OCI-LY3 (cell line): ENCODE results near the gene CARD19.

Experiments used
- H2AFZ ChIP-seq: fragments of 200-600, 300-600 bp; shearing (Covaris generic); 2 replicates; pipeline ENCODE4 v1.6.0; 2014; ENCODE audit warnings: antibody characterized with exemption, low read depth, low read length
- H3K27ac ChIP-seq: fragments of 200-600, 300-600 bp; sonication (generic); 2 replicates; pipeline ENCODE4 v1.5.1; 2014; ENCODE audit warnings: mild to moderate bottlenecking, low read length, moderate library complexity, mixed read lengths
- H3K27me3 ChIP-seq: fragments of 200-600, 300-600 bp; sonication (generic); 2 replicates; pipeline ENCODE4 v1.6.1; 2014; ENCODE audit warnings: low read depth, low read length, mixed read lengths
- H3K36me3 ChIP-seq: fragments of 200-600, 300-600 bp; sonication (generic); replicated peaks from 2 replicates; pipeline ENCODE3; 2014; ENCODE audit warnings: low read depth, low read length, mixed read lengths
- H3K4me1 ChIP-seq: fragments of 300-600, 200-600 bp; sonication (generic); 2 replicates; pipeline ENCODE4 v1.6.1; 2014; ENCODE audit warnings: low read length, mixed read lengths
- H3K4me2 ChIP-seq: fragments of 200-600, 300-600 bp; sonication (generic); 2 replicates; pipeline ENCODE4 v1.6.1; 2014; ENCODE audit warnings: low read length, mixed read lengths
- H3K4me3 ChIP-seq: fragments of 300-600, 200-600 bp; sonication (generic); 2 replicates; pipeline ENCODE4 v1.5.1; 2014; ENCODE audit warnings: antibody characterized with exemption, mild to moderate bottlenecking, low read length, moderate library complexity
- H3K79me2 ChIP-seq: fragments of 300-600, 200-600 bp; shearing (Covaris generic); 2 replicates; pipeline ENCODE4 v1.6.1; 2014; ENCODE audit warnings: mild to moderate bottlenecking, low read length, mixed read lengths
- H3K9ac ChIP-seq: fragments of 300-600, 200-600 bp; shearing (Covaris generic); 2 replicates; pipeline ENCODE4 v1.6.0; 2014; ENCODE audit warnings: mild to moderate bottlenecking, low read length, moderate library complexity
- H3K9me3 ChIP-seq: fragments of 200-600, 300-600 bp; shearing (Covaris generic); 2 replicates; pipeline ENCODE4 v1.6.1; 2014; ENCODE audit warnings: low read length, mixed read lengths; ENCODE audit not compliant: insufficient read depth
- H4K20me1 ChIP-seq: fragments of 200-600, 300-600 bp; sonication (generic); 2 replicates; pipeline ENCODE4 v1.6.1; 2016; ENCODE audit warnings: low read length, mixed read lengths; ENCODE audit not compliant: insufficient read depth
- EZH2phosphoT487 ChIP-seq: fragments of 200-600 bp; shearing (Covaris generic); IDR thresholded peaks from 2 replicates; pipeline ENCODE4 v1.6.1; 2018; ENCODE audit warnings: antibody characterized with exemption, mixed run types, low read depth
- TF ChIP-seq, protein P1 (sequence below): fragments of 200-600, 300-600 bp; sonication (generic); IDR thresholded peaks from 2 replicates; pipeline ENCODE4 v1.5.1; 2014; ENCODE audit warnings: antibody characterized with exemption, low read length, low read depth

CARD19 gene

DNA sequence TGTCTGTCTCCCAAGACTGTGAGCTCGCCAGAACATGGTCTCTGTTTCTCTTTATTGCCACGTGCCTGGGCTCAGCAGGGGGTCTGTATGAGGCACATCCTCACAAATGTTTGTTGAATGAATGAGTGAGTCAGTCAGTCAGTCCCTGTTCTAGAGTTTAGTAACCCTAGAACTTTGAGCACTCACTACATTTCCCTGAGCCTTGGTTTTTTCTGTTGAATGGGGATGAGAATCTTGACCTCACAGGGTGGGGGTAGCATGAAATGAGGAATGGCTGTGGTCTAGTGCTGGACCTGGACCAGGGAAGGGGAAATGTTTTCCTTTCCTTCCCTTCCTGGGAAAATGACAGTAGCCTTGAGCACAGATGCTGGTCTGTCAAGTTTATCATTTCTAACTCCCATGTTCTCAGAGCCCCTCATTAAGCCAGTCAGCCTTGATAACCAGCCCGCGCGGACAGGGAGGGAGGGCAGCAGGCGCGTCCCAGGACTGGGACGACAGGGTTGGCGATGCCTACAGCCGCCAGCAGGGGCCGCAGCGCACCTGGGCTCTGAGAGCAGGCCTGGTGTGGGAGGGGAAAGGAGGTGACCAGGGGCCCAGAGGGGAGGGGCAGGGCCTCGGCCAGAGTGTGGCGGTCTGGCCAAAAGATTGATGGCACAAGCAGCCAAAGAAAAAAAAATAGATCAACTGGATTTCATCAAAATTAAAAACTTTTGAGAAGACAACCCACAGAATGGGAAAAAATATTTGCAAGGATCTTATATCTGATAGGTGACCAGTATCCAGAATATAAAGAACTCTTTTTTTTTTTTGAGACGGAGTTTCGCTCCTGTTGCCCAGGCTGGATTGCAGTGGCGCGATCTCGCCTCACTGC, 63.8 kb downstream of the CARD19 start:
- Histone ChIP-seq H3K9ac (no peak overlapping the region), H3K9me3 (0 out of 2 replicates have a peak, but pooled peaks cover 3% of the 10 kb centered on the region), H3K4me2 (peak overlapping the region; percentile 42), H3K79me2 (no peaks in the 10 kb centered on the region), H4K20me1 (no peaks in the 10 kb centered on the region), H3K4me3 (peak overlapping the region; percentile 35; the same call in 1 of the 2 replicates), H3K4me1 (peaks cover 28% of the 10 kb centered on the region), H3K27me3 (0 out of 2 replicates have a peak, but pooled peaks cover 3% of the 10 kb centered on the region), H2AFZ (peak overlapping the region; percentile 19; the same call in 1 of the 2 replicates), H3K36me3 (no peaks in the 10 kb centered on the region), H3K27ac (no peak overlapping the region)
- no peak for TF ChIP-seq EZH2phosphoT487
- TF ChIP-seq, protein P1, sequence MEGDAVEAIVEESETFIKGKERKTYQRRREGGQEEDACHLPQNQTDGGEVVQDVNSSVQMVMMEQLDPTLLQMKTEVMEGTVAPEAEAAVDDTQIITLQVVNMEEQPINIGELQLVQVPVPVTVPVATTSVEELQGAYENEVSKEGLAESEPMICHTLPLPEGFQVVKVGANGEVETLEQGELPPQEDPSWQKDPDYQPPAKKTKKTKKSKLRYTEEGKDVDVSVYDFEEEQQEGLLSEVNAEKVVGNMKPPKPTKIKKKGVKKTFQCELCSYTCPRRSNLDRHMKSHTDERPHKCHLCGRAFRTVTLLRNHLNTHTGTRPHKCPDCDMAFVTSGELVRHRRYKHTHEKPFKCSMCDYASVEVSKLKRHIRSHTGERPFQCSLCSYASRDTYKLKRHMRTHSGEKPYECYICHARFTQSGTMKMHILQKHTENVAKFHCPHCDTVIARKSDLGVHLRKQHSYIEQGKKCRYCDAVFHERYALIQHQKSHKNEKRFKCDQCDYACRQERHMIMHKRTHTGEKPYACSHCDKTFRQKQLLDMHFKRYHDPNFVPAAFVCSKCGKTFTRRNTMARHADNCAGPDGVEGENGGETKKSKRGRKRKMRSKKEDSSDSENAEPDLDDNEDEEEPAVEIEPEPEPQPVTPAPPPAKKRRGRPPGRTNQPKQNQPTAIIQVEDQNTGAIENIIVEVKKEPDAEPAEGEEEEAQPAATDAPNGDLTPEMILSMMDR = peak; percentile 92

DNA sequence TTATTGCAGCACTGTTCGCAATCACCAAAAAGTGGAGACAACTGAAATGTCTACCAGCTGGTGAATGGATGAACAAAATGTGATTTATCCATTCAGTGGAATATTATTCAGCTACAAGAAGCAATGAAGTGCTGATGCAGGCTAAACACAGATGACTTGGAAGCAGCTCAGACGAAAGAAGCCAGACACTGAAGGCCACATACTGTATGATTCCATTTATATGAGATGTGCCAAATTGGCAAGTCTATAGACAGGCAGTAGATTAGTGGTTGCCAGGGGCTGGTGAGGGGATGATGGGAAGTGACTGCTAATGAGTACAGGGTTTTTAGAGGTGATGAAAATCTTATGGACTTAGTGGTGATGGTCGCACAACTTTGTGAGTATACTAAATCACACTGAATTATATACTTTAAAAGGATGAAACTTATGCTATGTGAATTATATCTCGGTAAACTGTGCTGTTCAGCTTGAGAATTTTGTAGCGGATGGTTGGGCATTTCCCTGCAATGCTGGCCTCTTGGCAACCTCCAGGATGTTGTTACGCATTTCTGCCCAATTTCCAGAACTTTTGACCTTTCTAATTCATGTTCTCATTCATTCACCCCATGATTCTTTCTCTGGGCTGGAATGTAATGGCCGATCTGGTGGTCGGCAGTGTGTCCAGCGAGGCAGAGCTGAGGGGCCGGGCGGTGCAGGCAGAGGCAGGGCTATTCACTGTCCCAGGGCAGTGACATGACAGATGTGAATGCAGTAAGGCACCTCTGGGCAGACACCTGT, 66.0 kb downstream of the CARD19 start:
- Histone ChIP-seq H3K4me1 (peaks cover 13% of the 10 kb centered on the region), H4K20me1 (no peaks in the 10 kb centered on the region), H3K27ac (no peak overlapping the region), H2AFZ (no peak overlapping the region), H3K9ac (no peak overlapping the region), H3K4me2 (no peak overlapping the region), H3K9me3 (0 out of 2 replicates have a peak, but pooled peaks cover 3% of the 10 kb centered on the region), H3K79me2 (no peaks in the 10 kb centered on the region), H3K36me3 (no peaks in the 10 kb centered on the region), H3K4me3 (no peak overlapping the region), H3K27me3 (0 out of 2 replicates have a peak, but pooled peaks cover 3% of the 10 kb centered on the region)
- TF ChIP-seq EZH2phosphoT487 = no peak
- TF ChIP-seq, protein P1 = no peak
